HCT116 (cell line): ENCODE measurements around the gene SAP30L. TPM values are rescaled to one million over a fixed set of nuclear protein-coding genes. Genes with fewer than 3 reads are reported as not detected.

Experiments used
- ATAC-seq: fragments of 200-7000 bp; cut with Tn5 transposase; 2 replicates; pipeline ENCODE4 v1.9.1; 2020; ENCODE audit warnings: mild to moderate bottlenecking, moderate library complexity
- BruUV-seq: library from RNA; stranded (reverse); fragments of 400-500 nt; replicated peaks from 2 replicates; lab custom pipeline; 2021; lab: Mats Ljungman, UMichigan
- CTCF ChIA-PET: fragments of 300-600 bp; sonication (Branson Sonifier 250); formaldehyde crosslinking; loops from one replicate; lab custom pipeline; 2021; ENCODE audit warnings: antibody characterized with exemption; lab: Charles Lee
- POLR2A ChIA-PET: fragments of 300-600, 350-600 bp; sonication (Branson Sonifier 250); formaldehyde crosslinking; loops from one replicate; lab custom pipeline; 2021; ENCODE audit warnings: antibody characterized with exemption; lab: Charles Lee
- RAD21 ChIA-PET, 2 experiments: fragments of 300-600 bp; sonication (Branson Sonifier 250); formaldehyde crosslinking; loops; one replicate each; lab custom pipeline; 2023; ENCODE audit warnings: low total read pairs in 2 of 2; ENCODE audit not compliant: uncharacterized antibody in 2 of 2, unreplicated experiment in 2 of 2, low non-redundant PET in 1 of 2; lab: Charles Lee
- DNase-seq: peaks from one replicate; pipeline ENCODE4 v3.0.0-alpha.2; 2010; ENCODE audit warnings: low read depth, low spot score
- H2AFZ ChIP-seq: fragments of 200-600 bp; shearing (Covaris generic), sonication (generic); 2 replicates; pipeline ENCODE4 v1.6.1; 2017; ENCODE audit warnings: low read depth, mixed run types, mixed read lengths, antibody characterized with exemption, low read length; ENCODE audit not compliant: poor library complexity, severe bottlenecking
- H3K27ac ChIP-seq: 2 replicates; pipeline ENCODE4 v1.5.1; 2012; ENCODE audit warnings: low read depth, low read length
- H3K27me3 ChIP-seq: fragments of 200-600 bp; sonication (generic); 2 replicates; pipeline ENCODE4 v1.6.1; 2016; ENCODE audit warnings: mixed run types, low read length, mixed read lengths; ENCODE audit not compliant: insufficient read depth
- H3K36me3 ChIP-seq, 2 experiments: fragments of 200-500 bp in 1 of 2; fragments of 200-600 bp in 1 of 2; sonication (Bioruptor generic) in 1 of 2; sonication (generic) in 1 of 2; 2 replicates each; pipeline versions ENCODE4 v1.5.1 to v1.6.1; 2014 to 2016; ENCODE audit warnings: low read length in 2 of 2, inconsistent platforms in 1 of 2, mixed read lengths in 1 of 2, mixed run types in 1 of 2; ENCODE audit not compliant: insufficient read depth in 2 of 2, control insufficient read depth in 1 of 2
- H3K4me1 ChIP-seq, 2 experiments: fragments of 200-600 bp in 1 of 2; sonication (generic) in 1 of 2; 2 replicates each; pipeline versions ENCODE4 v1.5.1 to v1.6.1; 2012 to 2017; ENCODE audit warnings: low read length in 2 of 2, inconsistent platforms in 1 of 2, mild to moderate bottlenecking in 1 of 2, mixed read lengths in 1 of 2, mixed run types in 1 of 2, moderate library complexity in 1 of 2; ENCODE audit not compliant: insufficient read depth in 2 of 2, control insufficient read depth in 1 of 2
- H3K4me2 ChIP-seq: fragments of 200-600 bp; sonication (generic); 2 replicates; pipeline ENCODE4 v1.6.1; 2017; ENCODE audit warnings: mixed run types, low read length, mixed read lengths
- H3K4me3 ChIP-seq, 2 experiments: fragments of 200-600 bp in 1 of 2; sonication (generic) in 1 of 2; replicated peaks in 1 of 2; 2 replicates each; pipeline ENCODE4 v1.5.1; 2011 to 2016; ENCODE audit warnings: low read length in 2 of 2, control low read depth in 1 of 2, low read depth in 1 of 2, mild to moderate bottlenecking in 1 of 2, mixed read lengths in 1 of 2, mixed run types in 1 of 2
- H3K79me2 ChIP-seq: fragments of 200-600 bp; sonication (generic); 2 replicates; pipeline ENCODE4 v1.6.1; 2017; ENCODE audit warnings: mild to moderate bottlenecking, mixed run types, low read length, moderate library complexity, mixed read lengths; ENCODE audit not compliant: insufficient read depth
- H3K9ac ChIP-seq: fragments of 200-600 bp; sonication (generic); 2 replicates; pipeline ENCODE4 v1.6.1; 2016; ENCODE audit warnings: low read length, mixed read lengths
- H3K9me2 ChIP-seq: fragments of 200-600 bp; sonication (generic), shearing (Covaris generic); 2 replicates; pipeline ENCODE4 v1.6.1; 2017; ENCODE audit warnings: mixed run types, mild to moderate bottlenecking, moderate library complexity; ENCODE audit not compliant: insufficient read depth
- H3K9me3 ChIP-seq, 2 experiments: fragments of 200-500 bp in 1 of 2; fragments of 200-600 bp in 1 of 2; sonication (Bioruptor generic) in 1 of 2; sonication (generic) in 1 of 2; 2 replicates each; pipeline ENCODE4 v1.6.1; 2014 to 2017; ENCODE audit warnings: low read length in 2 of 2, mixed read lengths in 2 of 2, inconsistent platforms in 1 of 2, low read depth in 1 of 2, mild to moderate bottlenecking in 1 of 2, mixed run types in 1 of 2, moderate library complexity in 1 of 2; ENCODE audit not compliant: control insufficient read depth in 1 of 2, insufficient read depth in 1 of 2
- H4K20me1 ChIP-seq: fragments of 200-600 bp; sonication (generic), shearing (Covaris generic); 2 replicates; pipeline ENCODE4 v1.6.1; 2017; ENCODE audit warnings: mixed run types, mild to moderate bottlenecking, moderate library complexity; ENCODE audit not compliant: insufficient read depth
- EZH2phosphoT487 ChIP-seq: fragments of 200-600 bp; IDR thresholded peaks from 2 replicates; pipeline ENCODE4 v1.6.1; 2018; ENCODE audit warnings: antibody characterized with exemption, borderline replicate concordance
- FOSL1 ChIP-seq: IDR thresholded peaks from 2 replicates; pipeline ENCODE4 v1.6.1; 2012; ENCODE audit warnings: low read depth
- POLR2A ChIP-seq: IDR thresholded peaks from 2 replicates; pipeline ENCODE4 v1.7.0; 2011; ENCODE audit warnings: borderline replicate concordance; ENCODE audit not compliant: insufficient read depth, insufficient read length; ENCODE audit errors: extremely low read depth
- REST ChIP-seq: IDR thresholded peaks from 2 replicates; pipeline ENCODE4 v1.6.1; 2012; ENCODE audit warnings: low read depth
- SP1 ChIP-seq: IDR thresholded peaks from 2 replicates; pipeline ENCODE4 v1.6.1; 2012; ENCODE audit warnings: low read depth
- ZBTB33 ChIP-seq: IDR thresholded peaks from 2 replicates; pipeline ENCODE4 v1.6.1; 2011; ENCODE audit warnings: mild to moderate bottlenecking, low read length, moderate library complexity; ENCODE audit not compliant: insufficient replicate concordance; ENCODE audit errors: extremely low read depth
- intact Hi-C: fragments of 100-400 bp; cut with micrococcal nuclease; formaldehyde crosslinking; loops from 2 replicates; pipeline ENCODE4 v1.10.0; 2022
- total RNA-seq: library from RNA; stranded (reverse); gene quantifications from one replicate; pipeline ENCODE4 v1.2.1, GENCODE V29; 2021; ENCODE audit not compliant: unreplicated experiment

Gene SAP30L
- total RNA-seq, 1 experiment from 2014 or later = 25.5 TPM

GRCh38 chr5:154506716-154507080 lies 60.9 kb downstream of the SAP30L start:
- Histone ChIP-seq H3K9me3 (no peaks in the 10 kb centered on the region), H3K4me1 (no peaks in the 10 kb centered on the region), H3K27ac (no peak overlapping the region), H3K79me2 (no peaks in the 10 kb centered on the region), H3K4me3 (no peak overlapping the region), H3K9ac (no peak overlapping the region), H3K9me2 (no peaks in the 10 kb centered on the region), H3K4me2 (no peak overlapping the region), H4K20me1 (no peaks in the 10 kb centered on the region), H3K27me3 (no peaks in the 10 kb centered on the region), H2AFZ (no peak overlapping the region), H3K36me3 (no peaks in the 10 kb centered on the region)
- no peak for DNase-seq
- no TSS peak for BruUV-seq
- ChIA-PET POLR2A (no interaction called here), RAD21 (no interaction called here), CTCF (no interaction called here)
- TF ChIP-seq REST = no peak
- ATAC-seq = no peak
- intact Hi-C loops = no loop called here

- RAD21 ChIA-PET = no interaction called here
- Histone ChIP-seq H3K27ac (no peak overlapping the region), H4K20me1 (no peaks in the 10 kb centered on the region), H3K36me3 (no peaks in the 10 kb centered on the region), H3K27me3 (no peaks in the 10 kb centered on the region), H3K9me3 (no peaks in the 10 kb centered on the region), H3K9me2 (no peaks in the 10 kb centered on the region), H2AFZ (no peak overlapping the region), H3K79me2 (no peaks in the 10 kb centered on the region), H3K4me2 (no peak overlapping the region), H3K4me1 (no peaks in the 10 kb centered on the region), H3K4me3 (no peak overlapping the region)
- no peak for DNase-seq
- no TSS peak for BruUV-seq
- POLR2A ChIA-PET = no interaction called here
- ATAC-seq = no peak
- intact Hi-C loops = no loop called here
- CTCF ChIA-PET = no interaction called here
- no peak for TF ChIP-seq ZBTB33
- TF ChIP-seq FOSL1 = no peak
- TF ChIP-seq EZH2phosphoT487 = no peak
- TF ChIP-seq POLR2A = no peak
- no peak for TF ChIP-seq SP1
- TF ChIP-seq, all 23 proteins: peak for 0
- no peak overlapping the region for H3K9ac ChIP-seq
These were observed 62.3 kb downstream of the SAP30L start for GRCh38 chr5:154508114-154508513.
